ENCODE data around the gene TFEB. TPM values are rescaled to one million over a fixed set of nuclear protein-coding genes. Genes with fewer than 3 reads are reported as not detected.

Gene TFEB
- total and polyA plus RNA-seq, 4 donors, result 13.3 to 38.4 (median 27.8) TPM

DNA sequence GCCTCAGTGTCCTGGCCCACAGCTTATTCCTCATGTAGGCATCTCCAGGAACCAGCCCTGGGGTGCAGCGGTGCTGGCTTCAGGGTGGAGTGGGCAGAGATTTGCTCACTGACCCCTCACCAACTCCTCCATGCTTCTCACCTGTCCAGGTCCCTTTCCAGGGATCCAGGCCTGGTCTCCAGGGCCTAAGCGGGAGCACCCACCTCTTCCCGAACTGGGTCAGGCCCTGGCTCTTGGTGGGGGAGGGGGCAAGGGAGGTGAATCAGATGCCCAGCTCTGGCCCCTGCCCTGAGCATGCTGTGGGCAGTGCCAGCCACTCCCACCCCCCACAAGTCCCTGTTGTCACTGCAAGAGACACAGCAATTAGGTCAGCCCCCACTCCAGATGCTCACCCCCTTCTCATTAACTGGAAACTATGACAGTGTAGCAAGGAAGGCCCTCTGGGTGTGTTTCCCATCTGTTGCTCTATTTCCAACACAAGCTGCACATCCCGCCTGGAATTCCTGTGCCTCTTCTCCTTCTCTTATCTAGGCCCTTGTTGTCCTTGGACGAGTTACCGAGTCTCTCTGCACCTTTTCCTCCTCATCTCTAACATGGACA lies 60.1 kb downstream of the TFEB start:
- H3K27me3 ChIP-seq (ENCODE audit: control insufficient read depth in 3 of 3, insufficient read depth in 3 of 3, low read length in 2 of 3), result no peaks in the 10 kb centered on the region
- TF ChIP-seq, protein P1, sequence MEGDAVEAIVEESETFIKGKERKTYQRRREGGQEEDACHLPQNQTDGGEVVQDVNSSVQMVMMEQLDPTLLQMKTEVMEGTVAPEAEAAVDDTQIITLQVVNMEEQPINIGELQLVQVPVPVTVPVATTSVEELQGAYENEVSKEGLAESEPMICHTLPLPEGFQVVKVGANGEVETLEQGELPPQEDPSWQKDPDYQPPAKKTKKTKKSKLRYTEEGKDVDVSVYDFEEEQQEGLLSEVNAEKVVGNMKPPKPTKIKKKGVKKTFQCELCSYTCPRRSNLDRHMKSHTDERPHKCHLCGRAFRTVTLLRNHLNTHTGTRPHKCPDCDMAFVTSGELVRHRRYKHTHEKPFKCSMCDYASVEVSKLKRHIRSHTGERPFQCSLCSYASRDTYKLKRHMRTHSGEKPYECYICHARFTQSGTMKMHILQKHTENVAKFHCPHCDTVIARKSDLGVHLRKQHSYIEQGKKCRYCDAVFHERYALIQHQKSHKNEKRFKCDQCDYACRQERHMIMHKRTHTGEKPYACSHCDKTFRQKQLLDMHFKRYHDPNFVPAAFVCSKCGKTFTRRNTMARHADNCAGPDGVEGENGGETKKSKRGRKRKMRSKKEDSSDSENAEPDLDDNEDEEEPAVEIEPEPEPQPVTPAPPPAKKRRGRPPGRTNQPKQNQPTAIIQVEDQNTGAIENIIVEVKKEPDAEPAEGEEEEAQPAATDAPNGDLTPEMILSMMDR (IDR thresholded peaks at IDR 0.05; ENCODE audit: control extremely low read depth, extremely low read depth), result no peak
- no peaks in the 10 kb centered on the region for H3K36me3 ChIP-seq (ENCODE audit: control insufficient read depth in 4 of 4, insufficient read depth in 4 of 4, low read length in 4 of 4)
- DNase-seq, result no peak
- no peaks in the 10 kb centered on the region for H3K4me1 ChIP-seq (ENCODE audit: control insufficient read depth in 5 of 5, insufficient read depth in 5 of 5, low read length in 5 of 5)
- WGBS, 2 donors, result 85 to 89% methylated on average over 6 of the region's 6 CpGs
- no peak for ATAC-seq (ENCODE audit: insufficient read depth, low FRiP score)
- H3K9me3 ChIP-seq (ENCODE audit: control insufficient read depth in 4 of 4, insufficient read depth in 3 of 4, low read length in 3 of 4), result no peaks in the 10 kb centered on the region
- no peak overlapping the region for H3K27ac ChIP-seq (ENCODE audit: low read depth in 1 of 2, low read length in 1 of 2)
- H3K4me3 ChIP-seq, result no peak overlapping the region
- H3K9ac ChIP-seq (ENCODE audit: insufficient read depth in 1 of 2, low read length in 2 of 2), result no peak overlapping the region

DNA sequence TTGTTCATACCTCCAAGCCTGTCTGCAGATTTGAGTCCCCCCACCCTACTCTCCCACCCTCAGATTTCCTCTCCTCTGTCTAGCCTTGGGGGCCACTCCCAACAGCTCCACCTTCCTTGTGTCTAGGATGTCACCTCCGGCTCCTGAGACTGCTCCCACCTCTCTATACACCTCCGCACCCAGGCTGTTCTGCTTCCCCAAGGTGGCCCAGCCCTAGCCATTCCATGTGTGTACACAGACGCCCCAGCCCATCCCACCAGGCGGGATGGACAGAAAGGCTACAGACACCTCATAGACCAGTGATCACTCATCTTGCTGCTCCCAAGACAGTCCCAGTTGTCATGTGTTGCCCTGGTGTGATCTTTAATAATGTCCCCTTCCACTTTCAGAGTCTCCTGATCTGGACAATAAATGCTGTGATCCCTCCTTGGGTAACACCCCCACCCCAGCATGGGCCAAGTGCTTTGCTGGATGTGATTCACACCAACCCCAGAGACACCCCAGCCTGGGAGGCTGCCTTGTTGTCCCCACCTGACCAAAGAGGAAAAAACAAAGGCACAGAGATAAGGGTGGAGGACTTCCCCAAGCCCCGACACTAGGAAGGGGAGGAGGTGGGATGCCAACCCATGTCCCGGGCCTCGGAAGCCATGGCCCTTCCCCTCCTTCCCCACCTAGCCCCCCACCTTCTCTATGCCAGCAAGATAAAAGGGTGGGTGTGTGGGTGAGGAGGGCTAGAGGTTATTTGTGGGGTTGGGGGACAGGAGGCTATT lies 61.0 kb downstream of the TFEB start:
- no peak for DNase-seq

DNA sequence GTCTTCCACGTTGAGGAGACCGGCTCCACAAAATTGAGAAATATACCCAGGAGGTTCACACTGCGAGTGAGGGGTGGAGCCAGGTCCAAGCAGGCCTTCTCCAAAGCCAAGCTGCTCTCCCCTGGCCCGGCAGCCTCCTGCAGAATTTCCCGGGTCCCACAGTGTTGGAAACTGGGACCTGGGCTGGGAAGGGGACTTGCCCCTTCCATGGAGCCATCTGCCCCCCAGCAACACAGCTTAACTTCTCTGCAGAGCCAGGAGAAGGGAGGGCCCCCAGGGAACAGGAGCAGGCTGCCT lies 61.8 kb downstream of the TFEB start:
- Histone ChIP-seq H3K9ac (ENCODE audit: insufficient read depth in 1 of 2, low read length in 2 of 2) (no peak overlapping the region), H3K27me3 (ENCODE audit: control insufficient read depth in 3 of 3, insufficient read depth in 3 of 3, low read length in 2 of 3) (no peaks in the 10 kb centered on the region), H3K4me1 (ENCODE audit: control insufficient read depth in 5 of 5, insufficient read depth in 5 of 5, low read length in 5 of 5) (no peaks in the 10 kb centered on the region), H3K27ac (ENCODE audit: low read depth in 1 of 2, low read length in 1 of 2) (no peak overlapping the region), H3K36me3 (ENCODE audit: control insufficient read depth in 4 of 4, insufficient read depth in 4 of 4, low read length in 4 of 4) (no peaks in the 10 kb centered on the region), H3K4me3 (no peak overlapping the region), H3K9me3 (ENCODE audit: control insufficient read depth in 4 of 4, insufficient read depth in 3 of 4, low read length in 3 of 4) (no peaks in the 10 kb centered on the region)
- DNase-seq (no peak), ATAC-seq (ENCODE audit: insufficient read depth, low FRiP score) (no peak)
- TF ChIP-seq, protein P1 (IDR thresholded peaks at IDR 0.05; ENCODE audit: control extremely low read depth, extremely low read depth), result no peak
- 82 to 83% methylated on average over 5 of the region's 5 CpGs for WGBS, 2 donors

More for the DNA sequence above, 61.0 kb downstream of the TFEB start:
- WGBS, 2 donors, result 75 to 77% methylated on average over 6 to 7 of the region's 7 CpGs
- Histone ChIP-seq H3K27ac (ENCODE audit: low read depth in 1 of 2, low read length in 1 of 2) (no peak overlapping the region), H3K4me3 (no peak overlapping the region), H3K9ac (ENCODE audit: insufficient read depth in 1 of 2, low read length in 2 of 2) (no peak overlapping the region), H3K9me3 (ENCODE audit: control insufficient read depth in 4 of 4, insufficient read depth in 3 of 4, low read length in 3 of 4) (no peaks in the 10 kb centered on the region), H3K4me1 (ENCODE audit: control insufficient read depth in 5 of 5, insufficient read depth in 5 of 5, low read length in 5 of 5) (no peaks in the 10 kb centered on the region), H3K36me3 (ENCODE audit: control insufficient read depth in 4 of 4, insufficient read depth in 4 of 4, low read length in 4 of 4) (no peaks in the 10 kb centered on the region), H3K27me3 (ENCODE audit: control insufficient read depth in 3 of 3, insufficient read depth in 3 of 3, low read length in 2 of 3) (no peaks in the 10 kb centered on the region)
- no peak for ATAC-seq (ENCODE audit: insufficient read depth, low FRiP score)
- TF ChIP-seq, protein P1 (IDR thresholded peaks at IDR 0.05; ENCODE audit: control extremely low read depth, extremely low read depth), result no peak

Data from lung (tissue), 12 donors.